Astrocyte (in vitro differentiated cells and primary cell): ENCODE results near the gene REG4.

ENCODE experiments used
- EZH2 ChIP-seq: IDR thresholded peaks from 2 replicates; pipeline ENCODE4 v1.6.1; 2012; ENCODE audit warnings: mild to moderate bottlenecking, low read length, inconsistent platforms; ENCODE audit not compliant: insufficient read depth
- TF ChIP-seq, protein P1 (sequence below): IDR thresholded peaks from 2 replicates; pipeline ENCODE4 v1.5.1; 2011; ENCODE audit warnings: low read depth, mild to moderate bottlenecking, inconsistent platforms, low read length, moderate library complexity; ENCODE audit not compliant: insufficient read depth

DNA sequence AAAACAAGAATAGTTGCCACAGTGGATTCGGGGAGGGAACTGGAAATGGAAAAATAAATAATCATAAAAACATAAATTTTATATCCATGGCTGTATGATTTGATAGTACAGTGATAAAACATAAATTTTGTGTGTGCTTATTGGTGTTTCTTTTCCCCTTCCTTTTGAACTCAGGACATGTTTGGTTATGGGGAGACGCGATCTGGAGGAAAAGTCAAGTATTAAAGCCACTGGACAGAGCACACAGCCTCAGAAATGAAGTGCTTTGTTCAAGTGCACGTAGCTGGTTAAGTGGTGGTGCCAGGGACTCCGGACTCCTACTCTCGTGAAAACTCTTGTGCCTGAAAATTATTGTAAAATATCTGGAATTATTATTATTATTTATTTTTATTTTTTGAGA lies 32.9 kb downstream of the REG4 start:
- no peak for TF ChIP-seq EZH2
- TF ChIP-seq, protein P1, sequence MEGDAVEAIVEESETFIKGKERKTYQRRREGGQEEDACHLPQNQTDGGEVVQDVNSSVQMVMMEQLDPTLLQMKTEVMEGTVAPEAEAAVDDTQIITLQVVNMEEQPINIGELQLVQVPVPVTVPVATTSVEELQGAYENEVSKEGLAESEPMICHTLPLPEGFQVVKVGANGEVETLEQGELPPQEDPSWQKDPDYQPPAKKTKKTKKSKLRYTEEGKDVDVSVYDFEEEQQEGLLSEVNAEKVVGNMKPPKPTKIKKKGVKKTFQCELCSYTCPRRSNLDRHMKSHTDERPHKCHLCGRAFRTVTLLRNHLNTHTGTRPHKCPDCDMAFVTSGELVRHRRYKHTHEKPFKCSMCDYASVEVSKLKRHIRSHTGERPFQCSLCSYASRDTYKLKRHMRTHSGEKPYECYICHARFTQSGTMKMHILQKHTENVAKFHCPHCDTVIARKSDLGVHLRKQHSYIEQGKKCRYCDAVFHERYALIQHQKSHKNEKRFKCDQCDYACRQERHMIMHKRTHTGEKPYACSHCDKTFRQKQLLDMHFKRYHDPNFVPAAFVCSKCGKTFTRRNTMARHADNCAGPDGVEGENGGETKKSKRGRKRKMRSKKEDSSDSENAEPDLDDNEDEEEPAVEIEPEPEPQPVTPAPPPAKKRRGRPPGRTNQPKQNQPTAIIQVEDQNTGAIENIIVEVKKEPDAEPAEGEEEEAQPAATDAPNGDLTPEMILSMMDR: no peak
